RWPE1 (cell line): Measurements from ENCODE around the gene YJEFN3.

Experiments used
- CTCF ChIA-PET: fragments of 350-600 bp; sonication (Branson Sonifier 250); formaldehyde crosslinking; extraction: SDS; loops from one replicate; lab custom pipeline; 2021; lab: Yijun Ruan, JAX
- POLR2A ChIA-PET: fragments of 400-600 bp; formaldehyde crosslinking; extraction: SDS; loops from one replicate; lab custom pipeline; 2020; ENCODE audit warnings: antibody characterized with exemption; ENCODE audit not compliant: low non-redundant PET; lab: Yijun Ruan, JAX
- DNase-seq: peaks from one replicate; pipeline ENCODE4 v3.0.0; 2012; ENCODE audit warnings: low spot score
- H3K27ac ChIP-seq: fragments of 450-650 bp; 2 replicates; pipeline ENCODE4 v1.5.1; 2017
- CTCF ChIP-seq: fragments of 450-650 bp; conservative IDR thresholded peaks from 2 replicates; pipeline ENCODE4 v1.5.1; 2017; ENCODE audit warnings: low read depth, mild to moderate bottlenecking

Gene YJEFN3

GRCh38 chr19:19532806-19533701 lies 4.3 kb downstream of the YJEFN3 start:
- ChIA-PET CTCF (interaction anchor here (0.6 to 3.3 kb wide), 19 partner anchors 8 to 909 kb away, joined by 3 to 33 read pairs (median 4); partner anchors contain the start of genes GMIP and NDUFA13), POLR2A (no interaction called here)
- H3K27ac ChIP-seq = 0 out of 2 replicates have a peak overlapping the region, but pooled peaks have one; percentile 2
- DNase-seq = no peak
- no peak for TF ChIP-seq CTCF

- CTCF ChIA-PET = interaction anchor here (3.3 kb wide), 1 partner anchor 110 kb away, joined by 33 read pairs; the partner anchor contains the start of gene GMIP
- POLR2A ChIA-PET = no interaction called here
- TF ChIP-seq CTCF = no peak
- DNase-seq = no peak
- H3K27ac ChIP-seq = no peak overlapping the region
Observed at GRCh38 chr19:19533841-19534240, 5.1 kb downstream of the YJEFN3 start.

- ChIA-PET CTCF (interaction anchor here (0.8 kb wide), 1 partner anchor 18 kb away, joined by 3 read pairs; no protein-coding TSS in a partner anchor), POLR2A (no interaction called here)
- no peak for DNase-seq
- no peak for TF ChIP-seq CTCF
- no peak overlapping the region for H3K27ac ChIP-seq
Observed at GRCh38 chr19:19534556-19535265, 6.0 kb downstream of the YJEFN3 start.

- DNase-seq = no peak
- ChIA-PET POLR2A (no interaction called here), CTCF (interaction anchor here (0.7 to 0.8 kb wide), 2 partner anchors 18 to 108 kb away, joined by 3 read pairs; partner anchors contain the start of gene GMIP)
- H3K27ac ChIP-seq = no peak overlapping the region
- no peak for TF ChIP-seq CTCF
Observed at GRCh38 chr19:19535311-19536191, 6.8 kb downstream of the YJEFN3 start.

- CTCF ChIA-PET = no interaction called here
- no peak overlapping the region for H3K27ac ChIP-seq
- DNase-seq = no peak
- TF ChIP-seq CTCF = no peak
- POLR2A ChIA-PET = no interaction called here
Observed at GRCh38 chr19:19537075-19538048, 8.7 kb downstream of the YJEFN3 start.
